ENCODE measurements around the gene TMEM186. TPM values are rescaled to one million over a fixed set of nuclear protein-coding genes. Genes with fewer than 3 reads are reported as not detected.
A peak's percentile ranks its signal among the peaks of the same experiment; 100 is the strongest.

The TMEM186 gene
- polyA plus RNA-seq, 1 of the 3 experiments (the other 2 are of a cell fraction): 13.2 TPM

DNA sequence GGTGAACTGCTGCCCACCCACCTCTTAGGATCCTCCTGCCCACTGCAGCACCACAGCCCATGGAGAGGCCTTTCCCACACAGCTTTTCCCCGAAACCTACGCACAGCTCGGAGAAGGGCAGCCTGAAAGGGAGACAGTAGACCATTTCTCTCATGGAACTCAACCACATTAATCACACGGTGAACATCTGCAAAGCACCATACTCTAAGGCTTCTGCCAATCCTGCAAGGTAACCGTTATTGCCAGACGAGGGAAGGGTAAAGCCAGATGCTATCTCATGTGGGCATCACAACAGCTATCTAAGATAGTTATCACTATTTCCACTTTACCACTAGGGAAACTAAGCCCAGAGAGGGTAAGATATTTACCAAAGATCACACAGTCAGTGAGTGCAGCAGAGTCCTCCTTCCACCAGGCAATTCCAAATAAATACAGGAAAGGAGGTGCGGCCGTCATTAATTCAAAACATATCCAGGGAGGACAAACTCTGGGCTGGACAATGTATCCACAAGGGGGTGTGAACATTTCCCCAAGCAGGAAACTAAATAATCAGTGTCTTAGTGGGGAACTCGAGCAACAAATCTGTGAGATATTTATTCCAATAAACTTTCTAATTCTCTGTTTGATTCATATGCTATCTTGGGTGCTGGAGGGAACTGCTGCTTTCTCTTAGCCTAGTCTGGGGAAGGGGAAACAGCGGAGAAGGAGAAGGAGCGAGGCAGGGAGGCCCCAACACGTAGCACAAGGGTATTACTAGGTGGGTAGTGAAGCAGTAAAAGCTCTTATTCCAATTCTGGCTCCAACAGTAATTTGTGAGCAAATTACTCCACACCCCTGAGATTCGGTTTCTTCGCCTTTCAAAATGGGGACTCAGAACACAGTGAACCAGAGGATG lies 723 bp downstream of the TMEM186 start:
- Histone ChIP-seq H3K4me2 (peak overlapping the region; percentile 79), H3K9ac (peak overlapping the region; percentile 95), H3K27me3 (ENCODE audit: insufficient read depth) (no peaks in the 10 kb centered on the region), H3K4me1 (ENCODE audit: control insufficient read depth in 1 of 2, insufficient read depth in 2 of 2, low read depth in 1 of 2, low read length in 1 of 2) (peaks cover 0 to 27% of the 10 kb centered on the region in 2 experiments), H3K9me2 (no peaks in the 10 kb centered on the region), H3K36me3 (replicated peaks in 1 of 2; ENCODE audit: control insufficient read depth in 1 of 2, insufficient read depth in 2 of 2, low read length in 1 of 2) (peaks cover 16 to 20% of the 10 kb centered on the region in 2 experiments), H3K79me2 (ENCODE audit: insufficient read depth) (peaks cover 67% of the 10 kb centered on the region), H4K20me1 (ENCODE audit: insufficient read depth) (peaks cover 28% of the 10 kb centered on the region), H3K9me3 (no peaks in the 10 kb centered on the region), H2AFZ (ENCODE audit: low read depth) (peak overlapping the region; percentile 71), H3K4me3 (ENCODE audit: low read depth in 2 of 2, low read length in 1 of 2) (peak overlapping the region; percentile 86 to 94), H3K27ac (ENCODE audit: low read depth in 2 of 2, low read length in 1 of 2) (peak overlapping the region; percentile 78 to 88), H3F3A (replicated peaks; ENCODE audit: insufficient read depth) (no peaks in the 10 kb centered on the region)
- 27% methylated on average over 14 of the region's 14 CpGs for WGBS (ENCODE audit: low lambda C conversion rate)
- TF ChIP-seq TEAD4 (IDR thresholded peaks at IDR 0.05; ENCODE audit: borderline replicate concordance, insufficient read depth) (no peak), FOXJ3 (CRISPR knock-in tag; IDR thresholded peaks at IDR 0.05) (no peak), CTCF (IDR thresholded peaks at IDR 0.05) (peak; percentile 19), ELF1 (IDR thresholded peaks at IDR 0.05) (no peak), GATA2 (CRISPR knock-in tag; IDR thresholded peaks at IDR 0.05) (peak; percentile 39; the same call in 1 of the 2 replicates), RXRA (IDR thresholded peaks at IDR 0.05; ENCODE audit: borderline replicate concordance, low read depth) (no peak), FOXM1 (IDR thresholded peaks at IDR 0.05; ENCODE audit: low read depth) (no peak)
- TF ChIP-seq, protein P1, sequence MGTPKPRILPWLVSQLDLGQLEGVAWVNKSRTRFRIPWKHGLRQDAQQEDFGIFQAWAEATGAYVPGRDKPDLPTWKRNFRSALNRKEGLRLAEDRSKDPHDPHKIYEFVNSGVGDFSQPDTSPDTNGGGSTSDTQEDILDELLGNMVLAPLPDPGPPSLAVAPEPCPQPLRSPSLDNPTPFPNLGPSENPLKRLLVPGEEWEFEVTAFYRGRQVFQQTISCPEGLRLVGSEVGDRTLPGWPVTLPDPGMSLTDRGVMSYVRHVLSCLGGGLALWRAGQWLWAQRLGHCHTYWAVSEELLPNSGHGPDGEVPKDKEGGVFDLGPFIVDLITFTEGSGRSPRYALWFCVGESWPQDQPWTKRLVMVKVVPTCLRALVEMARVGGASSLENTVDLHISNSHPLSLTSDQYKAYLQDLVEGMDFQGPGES (IDR thresholded peaks at IDR 0.05; ENCODE audit: low read depth, low read length): no peak
- TF ChIP-seq, protein P2, sequence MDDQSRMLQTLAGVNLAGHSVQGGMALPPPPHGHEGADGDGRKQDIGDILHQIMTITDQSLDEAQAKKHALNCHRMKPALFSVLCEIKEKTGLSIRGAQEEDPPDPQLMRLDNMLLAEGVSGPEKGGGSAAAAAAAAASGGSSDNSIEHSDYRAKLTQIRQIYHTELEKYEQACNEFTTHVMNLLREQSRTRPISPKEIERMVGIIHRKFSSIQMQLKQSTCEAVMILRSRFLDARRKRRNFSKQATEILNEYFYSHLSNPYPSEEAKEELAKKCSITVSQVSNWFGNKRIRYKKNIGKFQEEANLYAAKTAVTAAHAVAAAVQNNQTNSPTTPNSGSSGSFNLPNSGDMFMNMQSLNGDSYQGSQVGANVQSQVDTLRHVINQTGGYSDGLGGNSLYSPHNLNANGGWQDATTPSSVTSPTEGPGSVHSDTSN (IDR thresholded peaks at IDR 0.05): no peak
- TF ChIP-seq, protein P3, sequence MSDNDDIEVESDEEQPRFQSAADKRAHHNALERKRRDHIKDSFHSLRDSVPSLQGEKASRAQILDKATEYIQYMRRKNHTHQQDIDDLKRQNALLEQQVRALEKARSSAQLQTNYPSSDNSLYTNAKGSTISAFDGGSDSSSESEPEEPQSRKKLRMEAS (IDR thresholded peaks at IDR 0.05; ENCODE audit: low read depth): no peak
- POLR2A ChIA-PET: interaction anchor here (1.0 to 1.3 kb wide), 2 partner anchors 17 to 72 kb away, joined by 3 to 8 read pairs; partner anchors contain the start of gene CARHSP1
- peak; percentile 30 for DNase-seq
- CTCF ChIA-PET: interaction anchor here (0.7 to 2.6 kb wide), 13 partner anchors 15 to 229 kb away, joined by 3 to 11 read pairs (median 4); partner anchors contain the start of gene CARHSP1
